Trophoblast cell (in vitro differentiated cells and primary cell): ENCODE measurements around the gene ATXN1.
"Not testable (repeated sequence)": the region's sequence is repeated elsewhere in the genome, so short reads cannot be mapped to it uniquely, and the experiment has no call there.

Experiments
- DNase-seq, 2 donors: peaks; one replicate each; pipeline ENCODE4 v3.0.0-alpha.2; 2016
- H2AFZ ChIP-seq: 2 replicates; pipeline ENCODE4 v1.6.1; 2013; ENCODE audit warnings: low read length, moderate library complexity, mild to moderate bottlenecking; ENCODE audit not compliant: insufficient read depth, poor library complexity
- H2AK5ac ChIP-seq: 2 replicates; pipeline ENCODE4 v1.6.1; 2013; ENCODE audit warnings: mild to moderate bottlenecking, low read length
- H2BK120ac ChIP-seq: 2 replicates; pipeline ENCODE4 v1.6.1; 2013; ENCODE audit warnings: low read length, mild to moderate bottlenecking, moderate library complexity; ENCODE audit not compliant: insufficient read depth, poor library complexity
- H2BK12ac ChIP-seq: 2 replicates; pipeline ENCODE4 v1.6.1; 2013; ENCODE audit warnings: mild to moderate bottlenecking, low read length, moderate library complexity
- H2BK5ac ChIP-seq: 2 replicates; pipeline ENCODE4 v1.6.1; 2013; ENCODE audit warnings: low read length, low read depth, moderate library complexity, mild to moderate bottlenecking; ENCODE audit not compliant: poor library complexity
- H3K14ac ChIP-seq: 2 replicates; pipeline ENCODE4 v1.6.1; 2013; ENCODE audit warnings: mild to moderate bottlenecking, low read length
- H3K18ac ChIP-seq: 2 replicates; pipeline ENCODE4 v1.6.1; 2013; ENCODE audit warnings: mild to moderate bottlenecking, low read length
- H3K23ac ChIP-seq: 2 replicates; pipeline ENCODE4 v1.6.1; 2013; ENCODE audit warnings: low read length
- H3K27ac ChIP-seq: 2 replicates; pipeline ENCODE4 v1.5.1; 2013; ENCODE audit warnings: low read depth, mild to moderate bottlenecking, inconsistent platforms, low read length, moderate library complexity
- H3K27me3 ChIP-seq: 2 replicates; pipeline ENCODE4 v1.6.1; 2013; ENCODE audit warnings: inconsistent platforms, mild to moderate bottlenecking, low read length, moderate library complexity; ENCODE audit not compliant: insufficient read depth
- H3K36me3 ChIP-seq, 2 experiments: 1 replicate in 1 of 2; 2 replicates in 1 of 2; pipeline ENCODE4 v1.6.1; 2013; ENCODE audit warnings: low read length in 2 of 2, mild to moderate bottlenecking in 2 of 2, moderate library complexity in 1 of 2; ENCODE audit not compliant: insufficient read depth in 2 of 2, control insufficient read depth in 1 of 2
- H3K4ac ChIP-seq: 2 replicates; pipeline ENCODE4 v1.6.1; 2013; ENCODE audit warnings: low read depth, mild to moderate bottlenecking, low read length, moderate library complexity
- H3K4me1 ChIP-seq, 2 experiments: 1 replicate in 1 of 2; 2 replicates in 1 of 2; pipeline ENCODE4 v1.6.1; 2013; ENCODE audit warnings: low read length in 2 of 2, mild to moderate bottlenecking in 2 of 2, moderate library complexity in 1 of 2; ENCODE audit not compliant: insufficient read depth in 2 of 2, control insufficient read depth in 1 of 2
- H3K4me2 ChIP-seq: 2 replicates; pipeline ENCODE4 v1.6.1; 2013; ENCODE audit warnings: inconsistent platforms, mild to moderate bottlenecking, low read length, moderate library complexity
- H3K4me3 ChIP-seq: 2 replicates; pipeline ENCODE4 v1.5.1; 2013; ENCODE audit warnings: mild to moderate bottlenecking, low read depth, low read length, inconsistent platforms
- H3K79me1 ChIP-seq: one replicate; pipeline ENCODE4 v1.6.1; 2013; ENCODE audit warnings: low read length
- H3K79me2 ChIP-seq: 2 replicates; pipeline ENCODE4 v1.6.1; 2013; ENCODE audit warnings: low read length, mild to moderate bottlenecking; ENCODE audit not compliant: control insufficient read depth, insufficient read depth, poor library complexity
- H3K9ac ChIP-seq: 2 replicates; pipeline ENCODE4 v1.6.1; 2013; ENCODE audit warnings: mild to moderate bottlenecking, low read length
- H3K9me3 ChIP-seq: 2 replicates; pipeline ENCODE4 v1.6.1; 2013; ENCODE audit warnings: low read depth, mild to moderate bottlenecking, control low read depth, inconsistent platforms, low read length; ENCODE audit not compliant: insufficient read depth
- H4K12ac ChIP-seq: 2 replicates; pipeline ENCODE4 v1.6.1; 2013; ENCODE audit warnings: low read depth, mild to moderate bottlenecking, low read length, moderate library complexity
- H4K8ac ChIP-seq: 2 replicates; pipeline ENCODE4 v1.6.1; 2013; ENCODE audit warnings: low read depth, mild to moderate bottlenecking, low read length, moderate library complexity
- H4K91ac ChIP-seq: one replicate; pipeline ENCODE4 v1.6.1; 2013; ENCODE audit warnings: low read depth, mild to moderate bottlenecking, low read length, moderate library complexity
- WGBS: extraction: QIAGEN DNeasy Blood & Tissue Kit; methylation state at CpG from one replicate; pipeline ENCODE4 v1.1.7; 2013; ENCODE audit warnings: missing lambda C conversion rate; ENCODE audit not compliant: insufficient read length, insufficient coverage; ENCODE audit errors: extremely low coverage; 5-methylcytosine and 5-hydroxymethylcytosine counted together

ATXN1 gene

GRCh38 chr6:16260602-16261001, 500.7 kb downstream of the ATXN1 start:
- H3K27me3 ChIP-seq, H3K14ac ChIP-seq, H3K79me1 ChIP-seq, H2AK5ac ChIP-seq, H3K4me2 ChIP-seq, H3K4me3 ChIP-seq, H4K12ac ChIP-seq, H3K79me2 ChIP-seq, H3K27ac ChIP-seq, H3K23ac ChIP-seq, H3K4ac ChIP-seq, H3K36me3 ChIP-seq, H2AFZ ChIP-seq, H4K8ac ChIP-seq, H3K9ac ChIP-seq, H2BK5ac ChIP-seq, H2BK120ac ChIP-seq, H3K18ac ChIP-seq, H3K4me1 ChIP-seq, H3K9me3 ChIP-seq, H4K91ac ChIP-seq, DNase-seq, H2BK12ac ChIP-seq: not testable (repeated sequence)
- WGBS = no CpG with 5 or more reads among the region's 9 CpGs

- H2BK5ac ChIP-seq, H3K9ac ChIP-seq, H2BK120ac ChIP-seq, H3K4ac ChIP-seq, H4K91ac ChIP-seq, H4K8ac ChIP-seq, H3K9me3 ChIP-seq, H3K79me1 ChIP-seq, H3K23ac ChIP-seq, H2BK12ac ChIP-seq, H3K4me1 ChIP-seq, H2AFZ ChIP-seq, DNase-seq, H4K12ac ChIP-seq, H3K18ac ChIP-seq, H3K27ac ChIP-seq, H3K79me2 ChIP-seq, H2AK5ac ChIP-seq, H3K14ac ChIP-seq, H3K27me3 ChIP-seq, H3K4me2 ChIP-seq, H3K4me3 ChIP-seq, H3K36me3 ChIP-seq: not testable (repeated sequence)
- no CpG with 5 or more reads among the region's 3 CpGs for WGBS
These were observed 501.7 kb downstream of the ATXN1 start for GRCh38 chr6:16259604-16260003.

DNA sequence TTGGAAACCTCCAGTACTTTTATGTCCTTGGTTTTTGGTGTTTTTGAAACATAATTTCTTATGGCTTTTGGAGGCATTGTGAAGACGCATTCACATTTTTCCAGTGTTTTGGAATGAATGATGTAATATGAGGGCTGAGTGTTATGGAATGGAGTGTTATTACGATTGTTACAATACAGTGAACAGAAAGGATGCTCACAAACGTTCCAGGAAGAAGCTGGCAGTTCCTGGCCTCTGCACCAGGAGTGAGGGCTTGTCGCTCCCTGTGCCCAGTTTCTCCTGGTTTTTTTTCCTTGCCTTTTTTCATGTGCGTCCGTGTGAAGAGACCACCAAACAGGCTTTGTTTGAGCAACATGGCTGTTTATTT, 502.6 kb downstream of the ATXN1 start:
- H3K4me2 ChIP-seq = no peak overlapping the region
- WGBS = no CpG with 5 or more reads among the region's 6 CpGs
- H4K12ac ChIP-seq = no peak overlapping the region
- H3K14ac ChIP-seq = no peak overlapping the region
- H3K4me1 ChIP-seq = peaks cover 7 to 9% of the 10 kb centered on the region in 2 experiments
- H3K9ac ChIP-seq = no peak overlapping the region
- no peaks in the 10 kb centered on the region for H3K36me3 ChIP-seq
- no peak overlapping the region for H2BK5ac ChIP-seq
- no peaks in the 10 kb centered on the region for H3K9me3 ChIP-seq
- H3K18ac ChIP-seq = no peak overlapping the region
- no peaks in the 10 kb centered on the region for H3K79me2 ChIP-seq
- peak; percentile 15 to 86 for DNase-seq
- H2BK12ac ChIP-seq = no peak overlapping the region
- no peak overlapping the region for H2AK5ac ChIP-seq
- H3K23ac ChIP-seq = no peak overlapping the region
- H2BK120ac ChIP-seq = no peak overlapping the region
- no peak overlapping the region for H3K27ac ChIP-seq
- H2AFZ ChIP-seq = no peak overlapping the region
- H3K27me3 ChIP-seq = no peaks in the 10 kb centered on the region
- no peak overlapping the region for H3K4me3 ChIP-seq
- H3K79me1 ChIP-seq = peaks cover 3% of the 10 kb centered on the region
- no peak overlapping the region for H3K4ac ChIP-seq
- no peak overlapping the region for H4K91ac ChIP-seq
- H4K8ac ChIP-seq = no peak overlapping the region

DNA sequence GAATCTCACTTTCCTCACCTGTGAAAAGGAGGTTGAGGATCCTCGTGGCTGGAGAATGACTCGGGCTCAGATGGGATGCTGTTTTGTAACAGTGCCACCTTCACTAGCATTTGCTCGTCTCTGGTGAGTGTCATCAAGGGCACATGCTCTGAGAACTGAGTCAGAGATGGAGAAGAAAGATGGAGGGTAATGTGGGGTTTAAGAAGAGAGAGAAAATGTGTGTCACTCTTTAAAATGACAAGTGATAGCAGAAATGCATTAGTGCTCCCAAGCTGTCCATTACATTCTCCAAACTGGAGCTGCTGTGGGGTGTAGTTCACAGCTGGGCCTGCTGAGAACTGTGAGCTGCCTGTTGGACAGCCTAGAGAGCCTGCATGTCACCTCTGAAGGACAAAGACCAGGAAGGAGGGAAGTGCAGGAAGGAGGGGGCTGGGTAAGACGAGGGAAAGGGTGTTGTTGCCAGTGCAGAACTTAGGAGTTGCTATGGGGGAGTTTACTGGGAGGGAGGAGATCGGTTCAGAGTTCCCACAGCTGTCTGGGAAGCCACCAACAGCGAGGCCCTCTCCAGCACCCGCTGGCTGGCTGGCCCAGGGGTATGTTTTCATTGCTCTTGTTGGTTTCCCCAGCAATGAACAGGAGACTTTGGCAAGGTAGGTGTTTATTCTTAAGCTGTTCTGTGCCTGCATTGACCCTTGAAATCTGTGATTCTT, 503.1 kb downstream of the ATXN1 start:
- peak; percentile 49 to 69 for DNase-seq
- Histone ChIP-seq H3K9ac (no peak overlapping the region), H3K79me2 (no peaks in the 10 kb centered on the region), H2BK120ac (no peak overlapping the region), H3K4me3 (no peak overlapping the region), H4K8ac (peak overlapping the region; percentile 29), H3K18ac (no peak overlapping the region), H3K4me1 (peaks cover 7 to 9% of the 10 kb centered on the region in 2 experiments), H3K36me3 (no peaks in the 10 kb centered on the region), H3K4ac (no peak overlapping the region), H3K27me3 (no peaks in the 10 kb centered on the region), H3K23ac (no peak overlapping the region), H3K9me3 (no peaks in the 10 kb centered on the region), H2BK12ac (no peak overlapping the region), H4K12ac (no peak overlapping the region), H2BK5ac (no peak overlapping the region), H3K4me2 (no peak overlapping the region), H2AFZ (no peak overlapping the region), H3K27ac (no peak overlapping the region), H4K91ac (no peak overlapping the region), H3K14ac (no peak overlapping the region), H2AK5ac (no peak overlapping the region), H3K79me1 (peaks cover 3% of the 10 kb centered on the region)
- no CpG with 5 or more reads among the region's 7 CpGs for WGBS
